DMS 273 (cell line): ENCODE measurements around the gene GAB4.
A peak's percentile ranks its signal among the peaks of the same experiment; 100 is the strongest.
"Not testable (repeated sequence)": the region's sequence is repeated elsewhere in the genome, so short reads cannot be mapped to it uniquely, and the experiment has no call there.

Experiments
- DNase-seq: peaks from one replicate; lab custom pipeline; 2025; ENCODE audit not compliant: unreplicated experiment; lab: John Stamatoyannopoulos, UW

The GAB4 gene, protein sequence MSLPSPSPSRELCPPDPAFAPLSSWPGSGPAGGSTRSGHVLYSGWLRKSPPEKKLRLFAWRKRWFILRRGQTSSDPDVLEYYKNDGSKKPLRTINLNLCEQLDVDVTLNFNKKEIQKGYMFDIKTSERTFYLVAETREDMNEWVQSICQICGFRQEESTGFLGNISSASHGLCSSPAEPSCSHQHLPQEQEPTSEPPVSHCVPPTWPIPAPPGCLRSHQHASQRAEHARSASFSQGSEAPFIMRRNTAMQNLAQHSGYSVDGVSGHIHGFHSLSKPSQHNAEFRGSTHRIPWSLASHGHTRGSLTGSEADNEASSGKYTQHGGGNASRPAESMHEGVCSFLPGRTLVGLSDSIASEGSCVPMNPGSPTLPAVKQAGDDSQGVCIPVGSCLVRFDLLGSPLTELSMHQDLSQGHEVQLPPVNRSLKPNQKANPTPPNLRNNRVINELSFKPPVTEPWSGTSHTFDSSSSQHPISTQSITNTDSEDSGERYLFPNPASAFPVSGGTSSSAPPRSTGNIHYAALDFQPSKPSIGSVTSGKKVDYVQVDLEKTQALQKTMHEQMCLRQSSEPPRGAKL

DNA sequence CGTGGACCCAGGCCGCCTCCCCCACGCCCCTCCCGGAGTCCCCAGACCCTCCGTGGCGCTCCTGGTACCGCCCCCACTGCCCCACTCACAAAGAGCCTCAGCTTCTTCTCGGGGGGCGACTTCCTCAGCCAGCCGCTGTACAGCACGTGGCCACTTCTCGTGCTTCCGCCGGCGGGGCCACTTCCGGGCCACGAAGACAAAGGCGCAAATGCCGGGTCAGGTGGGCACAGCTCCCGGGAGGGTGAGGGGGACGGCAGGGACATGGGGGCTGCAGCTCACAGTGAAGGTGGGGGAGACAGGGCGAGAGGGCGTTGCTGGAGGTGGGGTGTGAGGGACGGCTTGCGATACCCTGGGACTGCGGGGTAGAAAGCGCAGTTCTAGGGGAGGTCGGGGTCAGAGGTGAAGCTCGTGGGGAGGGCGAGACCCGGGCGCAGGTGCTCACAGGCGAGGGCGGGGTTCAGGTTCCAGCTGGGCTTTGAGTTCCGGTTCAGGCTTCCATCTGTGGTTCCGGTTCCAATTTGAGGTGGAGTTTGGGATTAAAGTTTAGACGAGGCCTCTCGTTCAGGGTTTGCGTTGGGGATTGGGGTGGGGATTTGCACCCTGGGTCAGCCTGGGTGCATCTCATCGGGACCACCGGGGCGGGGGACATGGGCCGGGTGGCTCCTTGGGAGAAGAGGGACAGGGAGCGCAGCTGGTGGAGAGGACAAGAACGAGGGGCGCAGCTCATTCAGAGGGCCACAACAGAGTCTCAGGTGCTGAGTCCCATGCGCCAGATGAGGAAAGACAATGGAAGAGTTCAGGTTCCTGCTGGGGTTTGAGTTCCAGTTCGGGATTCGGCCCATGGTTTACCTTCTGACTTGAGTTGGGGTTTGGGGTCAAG is at the start of gene GAB4:
TSS of gene GAB4 (minus strand) at position 371 of the 880 bp plus-strand sequence. CDS start at position 263, 108 bp downstream.
- no peak for DNase-seq

DNA sequence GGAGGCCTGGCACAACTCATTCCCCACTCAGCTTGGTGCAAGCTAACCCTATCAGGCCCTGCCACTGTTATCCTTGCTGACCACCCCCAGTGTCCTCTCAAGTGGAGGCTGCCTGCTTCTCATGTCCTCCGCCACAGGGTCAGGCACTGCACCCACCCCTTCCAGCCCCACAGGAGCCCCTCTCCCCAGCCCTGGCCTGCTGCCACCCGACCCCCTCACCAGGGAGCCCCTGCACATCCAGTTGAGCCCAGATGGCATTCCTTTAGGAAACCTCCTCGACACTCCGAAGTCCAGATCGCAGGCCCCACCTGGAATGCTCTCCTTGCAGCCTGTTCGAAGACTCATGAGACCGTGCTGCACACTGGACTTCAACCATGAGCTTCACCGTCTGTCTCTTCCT is 48.8 kb upstream of the GAB4 start:
- DNase-seq, result no peak

DNA sequence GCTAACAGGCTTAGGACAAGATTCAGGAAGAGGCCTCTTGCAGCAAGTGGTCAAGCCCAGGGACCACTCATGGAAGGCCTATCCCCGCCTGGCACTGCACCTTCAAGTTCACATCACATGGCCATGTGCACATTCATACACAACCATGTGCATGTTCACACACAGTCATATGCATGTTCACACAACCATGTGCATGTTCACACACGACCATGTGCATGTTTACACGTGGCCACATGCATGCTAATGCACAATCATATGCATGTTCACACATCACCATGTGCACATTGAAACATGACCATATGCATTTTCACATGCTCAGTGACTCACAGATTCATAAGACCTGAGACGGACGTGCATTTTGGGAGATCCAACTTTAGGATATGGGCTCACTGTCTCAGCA is 48.0 kb upstream of the GAB4 start:
- DNase-seq, result no peak

DNA sequence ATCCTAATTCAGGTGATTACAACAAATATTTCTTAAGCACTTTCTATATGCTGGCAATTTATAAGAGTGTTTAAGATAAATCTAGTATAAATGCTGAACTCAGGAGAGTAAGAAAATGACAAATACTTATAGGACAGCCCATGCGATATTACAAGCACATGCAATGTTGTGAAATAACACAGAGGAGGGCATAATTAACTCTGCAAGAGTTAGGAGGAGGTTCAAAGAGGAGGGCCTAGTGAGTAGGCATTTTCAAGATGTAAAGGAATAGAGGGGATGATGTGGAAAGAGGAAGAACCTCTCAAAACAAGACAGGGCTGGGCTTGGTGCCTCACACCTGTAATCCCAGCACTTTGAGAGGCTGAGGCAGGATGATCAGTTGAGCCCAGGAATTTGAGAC is 39.6 kb upstream of the GAB4 start:
- no peak for DNase-seq

DNA sequence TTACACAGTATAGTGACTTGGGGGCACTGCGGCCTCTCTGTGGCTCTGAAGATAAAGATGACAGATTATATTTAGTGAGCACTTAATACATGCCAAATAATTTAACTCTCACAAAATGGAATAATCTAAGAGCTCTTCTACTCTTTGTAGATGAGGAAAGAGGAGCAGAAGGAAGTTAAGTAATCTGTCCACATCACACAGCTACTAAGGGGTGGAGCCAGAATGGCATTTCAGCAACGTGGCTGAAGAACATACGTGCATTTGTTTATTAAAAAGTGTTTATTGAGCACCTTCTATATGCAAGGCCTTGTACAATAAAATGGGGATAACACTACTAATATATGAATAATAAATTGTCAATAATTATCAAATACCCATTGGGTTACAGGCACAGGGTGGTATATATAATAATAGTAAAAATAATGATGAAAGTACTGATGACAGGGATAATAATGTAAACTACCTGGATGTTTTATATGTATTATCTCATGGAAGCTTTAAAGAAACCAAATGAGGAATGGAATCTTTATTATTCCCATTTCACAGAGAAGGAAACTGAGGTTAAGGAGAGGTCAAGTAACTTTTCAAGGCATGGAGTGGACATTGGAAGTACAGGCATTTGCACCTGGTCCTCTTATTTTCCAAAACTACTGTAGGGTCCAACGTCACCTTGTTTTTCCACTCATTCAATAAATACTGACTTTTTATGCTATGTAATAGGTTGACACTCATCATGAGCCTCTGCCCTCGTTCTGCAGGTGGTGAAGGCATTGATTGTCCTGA is 38.7 kb upstream of the GAB4 start:
- DNase-seq, result no peak

DNA sequence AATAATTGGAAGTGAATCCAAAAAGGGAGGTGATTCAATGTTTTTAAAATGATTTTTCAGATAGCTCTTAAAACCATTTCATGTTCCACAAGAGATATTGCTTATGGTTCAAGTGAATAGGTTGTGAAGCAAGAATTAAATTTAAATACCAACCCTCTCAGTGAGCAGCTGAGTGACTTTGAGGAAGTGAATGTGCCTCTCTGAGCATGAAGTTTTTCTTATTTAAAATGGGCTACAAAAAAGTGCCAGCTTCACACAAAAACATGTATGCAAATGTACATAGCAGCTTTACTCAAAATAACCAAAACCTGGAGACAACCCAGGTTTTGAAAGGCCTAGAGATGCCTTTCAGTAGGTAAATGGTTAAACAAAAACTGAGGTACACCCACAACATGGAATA is 35.5 kb upstream of the GAB4 start:
- DNase-seq, result no peak

DNA sequence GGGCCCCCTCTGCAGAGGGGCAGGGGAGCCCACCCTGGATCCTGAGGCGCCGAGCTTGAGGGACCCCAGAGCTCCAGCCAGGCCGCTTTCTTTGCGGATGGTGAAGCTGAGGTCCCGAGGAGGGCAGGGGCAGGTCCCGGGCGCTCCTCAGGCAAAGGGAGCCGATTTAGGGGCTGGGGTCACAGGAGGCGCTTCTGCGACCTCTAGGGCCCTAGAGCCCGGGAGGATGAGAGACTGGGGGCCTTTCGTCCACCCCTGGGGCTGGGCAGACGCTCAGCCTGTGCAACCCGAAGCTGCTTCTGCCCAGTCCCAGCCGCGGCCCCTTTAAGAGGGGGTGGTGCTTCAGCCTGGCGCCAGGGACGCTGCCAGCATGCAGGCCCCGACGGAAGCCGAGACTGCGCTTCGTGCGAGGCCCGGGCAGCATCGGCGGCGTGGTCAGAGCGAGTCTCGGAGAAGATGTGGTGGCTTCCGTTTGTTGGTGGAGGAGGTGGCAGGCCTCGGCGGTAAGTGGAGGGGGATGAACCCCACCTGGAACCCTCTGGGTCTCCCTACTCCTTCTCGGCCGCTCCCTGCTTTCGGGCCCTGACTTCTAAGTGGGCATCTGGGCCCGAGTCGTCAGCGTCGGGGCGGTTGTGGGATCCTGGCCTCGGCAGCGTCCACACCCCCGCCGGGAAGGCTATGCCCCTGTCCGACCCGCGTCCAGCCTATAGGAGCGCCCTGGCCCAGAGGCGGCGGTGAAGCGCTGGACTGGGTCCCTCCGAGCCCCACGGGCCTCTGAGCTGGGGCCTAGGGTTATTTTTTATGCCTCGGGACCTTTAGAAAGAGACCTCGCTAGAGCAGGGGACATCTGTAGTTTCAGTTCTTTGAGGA is 29.1 kb upstream of the GAB4 start:
- peak; percentile 45 for DNase-seq

DNA sequence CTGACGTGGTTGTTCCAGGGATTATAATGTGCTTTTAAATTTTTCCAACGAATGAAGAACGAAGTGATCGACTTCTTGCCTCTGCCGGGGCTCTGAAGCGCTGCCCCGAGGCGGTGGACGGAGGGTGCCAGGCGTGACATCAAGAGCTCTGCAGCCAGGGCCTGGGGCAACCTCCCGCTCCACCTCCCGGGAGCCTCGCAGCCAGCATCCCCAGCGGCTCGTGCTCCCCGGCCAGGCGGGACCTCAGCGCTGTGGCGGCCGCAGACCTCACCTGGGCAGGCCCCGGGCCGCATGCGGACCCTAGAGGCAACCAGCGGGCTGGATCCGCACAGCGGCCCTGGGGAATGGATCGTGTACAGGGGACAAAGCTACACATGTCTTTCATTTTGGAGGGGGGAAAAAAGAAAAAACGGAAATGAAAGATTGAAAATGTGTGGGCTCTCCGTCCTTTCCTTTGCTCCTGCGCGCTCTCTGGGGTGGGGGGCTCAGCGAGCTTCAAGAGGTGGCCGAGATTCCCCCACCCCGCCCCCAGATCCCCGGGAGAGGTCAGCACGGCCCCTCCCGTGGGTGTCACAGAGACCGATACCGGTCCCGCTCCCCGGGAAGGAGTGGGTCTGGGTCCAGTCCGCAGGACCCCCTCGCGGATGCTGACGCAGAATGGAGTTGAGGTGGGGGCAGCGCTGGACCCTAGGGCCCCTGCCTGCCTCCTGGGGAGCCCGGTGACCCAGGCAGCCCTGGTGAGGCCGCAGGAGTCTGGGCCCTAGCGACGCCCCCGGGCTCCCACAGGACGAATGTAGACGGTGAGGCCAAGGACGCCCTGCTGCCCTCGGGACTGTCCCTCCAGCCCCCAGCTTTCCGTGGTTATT is 28.2 kb upstream of the GAB4 start:
- not testable (repeated sequence) for DNase-seq

DNA sequence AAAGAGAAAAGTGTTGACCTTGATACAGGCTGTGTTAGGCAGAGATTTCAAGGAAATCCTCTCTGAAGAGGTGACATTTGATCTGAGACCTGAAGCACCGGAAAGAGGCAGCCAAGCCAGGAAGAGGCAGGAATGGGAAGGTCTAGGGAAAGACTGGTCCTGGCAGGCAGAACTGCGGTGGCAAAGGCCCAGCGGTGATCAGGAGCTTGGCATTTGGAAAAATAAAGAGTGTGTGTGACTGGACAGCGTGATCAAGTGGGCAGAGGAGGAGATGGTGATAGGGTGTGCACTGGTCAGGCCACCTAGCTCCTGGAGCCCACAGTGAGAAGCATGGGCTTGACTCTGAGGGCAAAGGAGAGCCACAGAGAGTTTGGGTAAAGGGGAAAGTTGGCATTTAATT is 27.2 kb upstream of the GAB4 start:
- DNase-seq, result no peak

DNA sequence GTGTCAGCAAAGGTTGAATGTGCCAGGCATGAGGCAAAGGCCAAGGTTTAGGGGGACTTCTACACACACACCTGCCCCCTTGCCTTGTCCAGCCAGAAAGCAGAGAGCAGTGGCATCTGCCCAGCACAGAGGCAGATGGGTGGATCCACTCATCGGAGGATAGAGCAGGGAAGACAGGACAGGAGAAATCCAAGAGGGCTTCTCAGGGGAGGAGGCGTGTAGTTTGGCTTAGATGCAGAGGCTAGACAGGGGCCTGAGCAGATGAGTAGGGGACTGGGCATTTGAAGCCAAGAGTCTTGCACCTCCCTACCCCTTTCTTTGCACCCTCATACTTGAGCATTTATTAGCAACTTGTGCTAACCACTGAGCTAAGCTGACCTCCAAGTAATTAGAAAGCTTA is 26.5 kb upstream of the GAB4 start:
- DNase-seq, result not testable (repeated sequence)

DNA sequence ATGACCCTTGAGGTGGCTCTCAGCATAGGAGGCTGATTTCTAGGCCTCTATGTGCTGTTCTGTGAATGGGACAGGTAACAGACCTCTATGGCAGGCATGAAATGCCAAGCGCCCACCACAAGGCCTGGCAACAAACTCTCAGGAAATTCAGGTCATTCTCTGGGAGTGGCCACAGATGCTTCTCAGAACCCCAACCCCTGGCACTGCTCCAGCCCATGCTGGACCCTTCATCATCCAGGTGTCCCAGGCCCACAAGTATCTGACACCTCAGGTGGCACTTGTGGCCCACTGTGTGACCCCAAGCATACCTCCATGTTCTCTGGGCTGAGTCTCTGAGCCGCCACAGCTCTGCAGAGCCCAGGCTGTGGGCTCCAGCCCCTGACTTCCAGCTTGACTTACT is 24.3 kb upstream of the GAB4 start:
- not testable (repeated sequence) for DNase-seq

DNA sequence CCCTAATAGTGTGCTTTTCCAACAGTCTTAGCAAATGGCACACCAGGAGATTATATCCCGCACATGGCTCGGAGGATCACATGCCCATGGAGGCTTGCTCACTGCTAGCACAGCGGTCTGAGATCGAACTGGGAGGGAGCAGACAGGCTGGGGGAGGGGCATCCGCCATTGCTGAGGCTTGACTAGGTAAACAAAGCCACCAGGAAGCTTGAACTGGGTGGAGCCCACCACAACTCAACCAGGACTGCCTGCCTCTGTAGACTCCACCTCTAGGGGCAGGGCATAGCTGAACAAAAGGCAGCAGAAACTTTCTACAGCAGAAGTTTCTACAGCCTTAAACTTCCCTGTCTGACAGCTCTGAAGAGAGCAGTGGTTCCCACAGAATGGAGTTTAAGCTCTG is 16.4 kb upstream of the GAB4 start:
- not testable (repeated sequence) for DNase-seq

DNA sequence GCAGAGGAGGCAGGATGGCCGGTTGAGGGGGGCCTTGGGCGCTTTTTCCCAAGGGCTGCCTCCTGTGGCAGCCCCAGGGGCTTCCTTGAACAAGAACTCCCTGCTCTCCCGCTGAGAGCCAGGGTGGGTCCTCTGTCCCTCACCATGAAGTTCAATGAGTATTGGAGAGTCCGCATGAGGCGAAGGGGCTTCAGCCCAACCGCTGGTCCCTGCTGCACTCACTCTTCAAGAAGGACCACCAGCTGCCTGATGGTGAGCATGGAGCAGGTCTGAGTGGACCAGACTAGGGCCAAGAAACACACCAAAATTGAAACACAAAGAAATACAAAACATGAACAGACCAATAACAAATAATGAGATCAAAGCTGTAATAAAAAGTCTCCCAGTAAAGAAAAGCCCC is 7.5 kb upstream of the GAB4 start:
- not testable (repeated sequence) for DNase-seq

DNA sequence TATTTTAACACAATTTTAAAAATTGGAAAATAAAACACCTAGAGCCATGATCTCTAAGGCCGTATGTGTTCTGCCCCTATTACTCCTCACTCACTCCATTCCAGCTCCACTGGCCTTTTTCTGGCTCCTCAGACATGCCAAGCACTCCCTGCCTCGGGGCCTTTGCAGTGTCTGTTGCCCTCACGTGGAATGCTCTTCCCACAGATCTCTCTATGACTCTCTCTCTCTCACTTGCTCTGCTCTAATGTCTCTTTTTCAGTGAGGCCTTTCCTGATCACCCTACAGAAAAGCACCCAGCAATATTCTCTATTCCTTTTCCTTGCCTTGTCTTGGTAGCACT is 6.0 kb upstream of the GAB4 start:
- not testable (repeated sequence) for DNase-seq

DNA sequence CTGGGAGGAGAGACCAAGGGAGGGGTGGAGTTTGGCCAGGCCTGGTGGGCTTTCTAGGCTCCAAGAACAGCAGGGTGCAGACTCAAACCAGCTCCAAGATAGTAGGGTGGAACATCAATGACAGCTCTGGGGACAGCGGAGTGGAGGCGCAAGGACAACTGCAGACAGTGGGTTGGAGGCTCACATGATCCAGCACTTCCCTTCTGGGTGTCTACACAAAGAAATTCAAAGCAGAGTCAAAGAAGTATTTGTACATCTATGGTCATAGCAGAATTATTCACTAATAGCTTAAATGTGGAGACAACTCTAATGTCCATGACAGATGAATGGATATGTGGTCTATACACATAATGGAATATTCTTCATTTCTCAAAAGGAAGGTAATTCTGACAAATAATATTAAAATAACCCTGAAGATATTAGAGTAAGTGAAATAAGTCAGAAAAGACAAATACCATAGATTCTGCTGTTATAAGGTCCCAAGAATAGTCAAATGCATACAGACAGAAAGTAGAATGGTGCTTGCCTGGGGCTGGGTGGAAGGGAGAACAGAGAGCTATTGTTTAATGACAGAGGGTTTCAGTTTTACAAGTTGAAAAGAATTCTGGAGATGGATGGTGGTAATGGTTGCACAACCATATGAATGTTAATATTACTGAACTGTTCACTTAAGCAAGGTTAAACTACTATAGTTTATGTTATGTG is 5.5 kb upstream of the GAB4 start:
- DNase-seq, result no peak

DNA sequence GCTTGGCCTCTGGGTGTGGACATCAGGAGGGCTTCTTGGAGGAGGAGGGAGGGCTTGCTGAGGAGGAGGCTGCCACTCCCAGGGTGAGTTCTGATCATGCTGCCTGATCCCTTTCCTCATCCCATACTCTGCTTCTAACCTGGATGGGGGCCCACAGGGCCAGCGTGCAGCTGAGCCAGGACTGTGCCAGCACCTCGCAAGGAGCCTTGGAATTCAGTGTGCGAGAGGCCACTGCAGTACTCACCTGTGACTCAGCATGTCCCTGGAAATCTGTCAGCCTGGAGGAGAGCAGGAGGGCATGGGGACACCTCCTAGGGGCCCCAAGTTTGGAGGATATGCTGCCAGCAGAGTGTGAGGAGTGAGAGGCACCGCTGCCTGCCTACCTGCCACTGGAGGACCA is 4.2 kb upstream of the GAB4 start:
- DNase-seq, result no peak

DNA sequence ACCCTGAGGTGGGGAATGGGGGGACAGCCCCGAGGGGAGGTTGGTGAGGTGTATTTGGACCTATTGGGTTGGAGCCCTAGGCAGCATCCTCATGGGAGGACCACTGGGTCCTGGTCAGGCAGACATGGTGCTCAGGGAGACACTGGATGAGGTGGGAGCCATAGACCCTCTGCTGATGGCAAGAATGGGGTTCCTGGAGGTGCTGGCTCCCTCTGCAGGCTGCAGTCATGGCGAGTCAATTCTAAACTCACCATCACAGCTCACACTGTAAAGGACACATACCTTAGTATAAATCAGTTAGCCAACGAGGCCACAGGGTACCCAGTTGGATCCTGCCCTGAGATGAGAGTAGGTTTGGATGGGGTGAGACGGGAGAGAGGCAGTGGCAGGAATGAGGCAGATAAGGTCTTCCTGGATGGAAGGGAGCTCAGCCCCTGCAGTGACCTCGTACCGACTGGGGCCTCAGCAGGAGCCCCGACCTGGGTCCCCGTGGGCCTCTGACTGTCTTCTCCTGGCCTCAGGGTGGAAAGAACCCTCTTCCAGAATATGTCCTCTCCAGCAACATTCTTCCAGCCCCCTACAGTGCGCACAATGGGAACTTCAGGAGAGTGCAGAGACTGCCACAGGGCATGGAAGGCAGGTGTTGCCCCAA is 1.7 kb upstream of the GAB4 start:
- no peak for DNase-seq

DNA sequence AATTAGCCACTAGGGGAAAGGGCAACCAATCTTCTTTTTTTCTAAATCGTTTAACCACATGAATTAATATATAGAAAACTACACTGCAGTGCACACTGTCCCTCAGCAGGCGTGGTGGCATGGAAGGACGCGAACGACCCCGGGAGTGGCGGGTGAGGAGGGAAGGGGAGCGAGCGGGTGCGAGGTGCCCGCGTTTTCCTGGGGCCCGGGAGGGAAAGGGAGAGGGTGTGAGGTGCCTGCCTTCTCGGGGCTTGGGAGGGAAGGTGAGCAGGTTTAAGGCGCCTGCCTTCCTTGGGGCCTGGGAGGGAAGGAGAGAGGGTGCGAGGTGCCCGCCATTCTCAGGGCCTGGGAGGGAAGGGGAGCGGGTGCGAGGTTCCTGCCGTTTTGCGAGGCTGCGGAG is 765 bp downstream of the GAB4 start:
- no peak for DNase-seq
